ENCODE results near the gene SAFB2.

Gene SAFB2

DNA sequence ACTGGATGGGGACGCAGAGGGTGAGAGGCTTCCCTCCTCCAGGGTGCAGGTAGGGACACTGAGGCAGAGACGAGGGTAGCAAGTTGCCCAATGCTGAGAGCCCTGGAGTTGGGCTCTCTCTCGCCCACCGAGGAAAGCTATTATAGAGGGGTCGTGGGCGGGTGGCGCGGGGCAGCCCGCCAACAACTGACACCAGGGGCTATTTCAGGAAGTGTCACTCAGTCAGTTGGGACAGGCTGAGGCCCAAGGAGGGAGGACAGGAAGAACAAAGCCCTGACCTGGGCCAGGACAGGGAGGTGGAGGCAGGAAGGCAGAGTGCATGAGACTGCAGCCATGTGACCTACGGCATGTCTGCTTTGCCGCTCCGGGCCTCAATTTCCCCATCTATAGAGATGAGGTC, 84.7 kb downstream of the SAFB2 start:
- H3K27ac ChIP-seq: no peak overlapping the region
- TF ChIP-seq, protein P1, sequence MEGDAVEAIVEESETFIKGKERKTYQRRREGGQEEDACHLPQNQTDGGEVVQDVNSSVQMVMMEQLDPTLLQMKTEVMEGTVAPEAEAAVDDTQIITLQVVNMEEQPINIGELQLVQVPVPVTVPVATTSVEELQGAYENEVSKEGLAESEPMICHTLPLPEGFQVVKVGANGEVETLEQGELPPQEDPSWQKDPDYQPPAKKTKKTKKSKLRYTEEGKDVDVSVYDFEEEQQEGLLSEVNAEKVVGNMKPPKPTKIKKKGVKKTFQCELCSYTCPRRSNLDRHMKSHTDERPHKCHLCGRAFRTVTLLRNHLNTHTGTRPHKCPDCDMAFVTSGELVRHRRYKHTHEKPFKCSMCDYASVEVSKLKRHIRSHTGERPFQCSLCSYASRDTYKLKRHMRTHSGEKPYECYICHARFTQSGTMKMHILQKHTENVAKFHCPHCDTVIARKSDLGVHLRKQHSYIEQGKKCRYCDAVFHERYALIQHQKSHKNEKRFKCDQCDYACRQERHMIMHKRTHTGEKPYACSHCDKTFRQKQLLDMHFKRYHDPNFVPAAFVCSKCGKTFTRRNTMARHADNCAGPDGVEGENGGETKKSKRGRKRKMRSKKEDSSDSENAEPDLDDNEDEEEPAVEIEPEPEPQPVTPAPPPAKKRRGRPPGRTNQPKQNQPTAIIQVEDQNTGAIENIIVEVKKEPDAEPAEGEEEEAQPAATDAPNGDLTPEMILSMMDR (conservative IDR thresholded peaks at IDR 0.05): no peak
